NAMALWA (cell line): ENCODE measurements around the gene KCNK4.
A peak's percentile ranks its signal among the peaks of the same experiment; 100 is the strongest.
"Not testable (repeated sequence)": the region's sequence is repeated elsewhere in the genome, so short reads cannot be mapped to it uniquely, and the experiment has no call there.

Experiments
- DNase-seq: peaks from one replicate; pipeline ENCODE4 v3.0.0-alpha.2; 2015; ENCODE audit warnings: low spot score

Gene KCNK4

DNA sequence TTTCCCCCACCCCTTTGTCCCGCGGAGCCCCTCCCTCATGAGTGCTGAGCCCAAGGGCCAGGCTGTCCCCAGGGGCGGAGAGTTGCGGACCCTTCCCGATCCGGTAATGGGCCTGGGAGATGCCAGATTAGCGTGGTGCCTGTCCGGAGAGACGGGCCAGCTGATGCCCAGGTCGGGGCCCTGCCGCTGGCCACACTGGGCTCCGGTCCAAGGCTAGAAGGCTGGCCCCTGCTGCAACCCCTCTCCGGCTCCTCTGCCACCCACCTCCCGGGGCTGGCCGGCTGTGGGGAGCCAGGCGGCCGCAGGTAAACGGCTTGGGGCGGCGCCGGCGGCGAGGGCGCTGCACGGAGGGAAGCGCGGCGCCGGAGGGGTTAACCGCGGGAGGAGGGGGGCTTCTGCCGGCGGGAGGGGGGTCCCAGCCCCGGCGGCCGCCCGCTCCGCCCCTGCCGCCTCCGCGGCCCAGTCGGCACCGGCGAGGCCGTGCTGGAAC is at the start of gene KCNK4:
TSS of gene KCNK4 (plus strand) at position 41 of the 490 bp plus-strand sequence. CDS start 1,717 bp downstream, outside the sequence.
- DNase-seq: no peak

DNA sequence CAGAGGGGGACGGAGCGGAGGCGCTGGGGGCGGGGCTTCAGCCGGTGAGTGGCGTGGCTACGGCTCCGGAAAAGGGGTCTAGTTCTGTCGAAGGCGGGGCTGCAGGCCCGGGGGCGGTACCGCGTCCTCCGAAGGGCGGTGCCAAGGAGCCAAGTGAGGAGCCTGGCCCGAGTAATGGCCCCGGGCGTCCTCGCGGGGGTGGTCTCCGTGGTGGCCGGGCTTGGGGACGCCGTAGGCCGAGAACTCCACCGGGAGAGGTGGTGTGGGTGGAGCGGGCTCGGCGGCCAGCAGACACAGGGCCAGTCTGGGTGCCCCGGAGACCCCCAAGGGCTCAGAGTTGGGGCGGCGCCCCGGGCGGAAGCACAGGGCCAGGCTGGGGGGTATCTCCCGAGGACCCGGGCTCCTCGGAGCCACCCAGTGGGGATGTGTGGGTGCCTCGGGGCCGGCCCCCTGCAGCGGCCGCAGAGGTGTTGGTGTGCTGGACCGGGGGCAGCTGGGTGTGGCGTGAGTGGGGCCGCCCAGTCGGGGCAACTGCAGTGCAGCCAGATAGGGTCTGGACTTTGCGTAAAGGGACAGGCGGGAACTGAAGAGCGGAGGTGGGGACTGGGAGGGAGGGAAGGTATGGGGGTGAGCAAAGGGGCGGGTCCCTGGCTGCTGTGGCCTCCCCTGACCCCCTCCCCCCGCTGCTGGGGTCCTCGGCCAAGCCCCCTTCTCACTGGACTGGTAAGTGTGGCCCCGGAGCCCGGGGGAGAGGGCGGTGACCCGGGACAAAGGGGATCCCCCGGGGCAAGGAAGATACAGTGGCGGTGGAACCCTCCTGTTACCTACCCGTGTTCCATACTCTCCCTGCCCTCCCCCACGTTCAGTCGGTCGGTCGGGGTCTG is 49.4 kb upstream of the KCNK4 start:
- peak; percentile 64 for DNase-seq

DNA sequence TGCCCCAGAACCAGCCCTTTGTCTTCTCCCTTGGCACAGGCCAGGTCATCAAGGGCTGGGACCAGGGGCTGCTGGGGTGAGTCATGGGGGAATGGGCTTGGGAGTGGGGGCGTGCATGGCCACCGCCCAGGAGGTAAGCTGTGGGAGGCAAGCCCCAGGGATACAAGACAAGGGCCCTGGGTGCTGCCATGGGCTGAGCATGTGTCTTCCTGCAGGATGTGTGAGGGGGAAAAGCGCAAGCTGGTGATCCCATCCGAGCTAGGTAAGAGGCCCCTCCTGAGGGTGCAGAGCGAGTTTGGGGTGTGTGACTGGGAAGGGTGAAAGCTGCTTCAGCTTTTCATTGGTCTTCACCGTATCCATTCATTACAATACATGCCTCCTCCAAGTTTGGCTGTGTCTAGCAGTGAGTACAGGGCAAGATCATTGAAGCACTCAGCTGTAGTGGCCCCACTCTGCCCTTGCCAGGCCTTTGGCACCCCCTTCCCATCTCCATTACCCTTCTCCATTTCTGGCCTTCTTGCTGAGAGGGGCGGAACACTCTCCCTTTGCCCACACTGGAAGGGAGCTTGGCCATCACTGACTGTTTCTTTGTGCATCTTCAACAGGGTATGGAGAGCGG is 47.8 kb upstream of the KCNK4 start:
- no peak for DNase-seq

DNA sequence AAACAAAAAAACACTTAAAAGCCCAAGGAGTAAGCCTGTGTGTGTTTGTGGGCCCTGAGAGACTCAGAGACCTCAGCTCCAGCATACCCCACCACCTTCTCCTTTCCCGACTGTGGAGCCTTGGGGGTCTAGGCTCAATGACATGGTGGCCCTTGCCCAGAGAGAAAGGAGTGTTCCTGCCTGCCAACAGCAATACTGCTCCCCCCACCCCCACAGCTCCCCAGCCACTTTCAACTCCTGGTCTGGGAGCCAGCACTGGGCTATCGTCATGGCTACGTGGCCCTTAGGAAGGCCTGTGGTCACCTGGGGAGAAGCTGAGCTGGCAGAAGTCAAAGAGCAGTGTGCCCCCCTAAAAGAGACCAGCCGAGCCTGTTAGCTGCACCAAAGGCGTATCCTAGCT is 47.0 kb upstream of the KCNK4 start:
- no peak for DNase-seq

DNA sequence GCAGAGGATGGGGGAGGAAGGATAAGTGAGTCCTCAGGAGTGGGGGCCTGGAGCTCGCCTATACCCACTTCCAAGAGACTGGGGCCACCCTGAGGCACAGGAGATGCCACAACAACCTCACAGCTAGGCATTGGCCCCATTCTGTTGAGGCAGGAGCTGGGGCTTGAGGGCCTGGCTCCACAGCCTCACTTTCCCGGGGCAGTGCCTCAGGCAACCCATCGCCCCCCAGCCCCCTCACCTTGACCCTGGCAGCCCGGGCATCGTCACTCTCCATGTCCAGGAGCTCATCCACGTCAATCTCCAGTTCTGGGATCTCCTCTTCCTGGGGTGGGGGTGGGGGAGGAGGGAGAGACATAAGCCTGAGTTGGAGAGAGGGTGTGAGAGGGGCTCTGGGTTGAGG is 46.1 kb upstream of the KCNK4 start:
- DNase-seq: no peak

DNA sequence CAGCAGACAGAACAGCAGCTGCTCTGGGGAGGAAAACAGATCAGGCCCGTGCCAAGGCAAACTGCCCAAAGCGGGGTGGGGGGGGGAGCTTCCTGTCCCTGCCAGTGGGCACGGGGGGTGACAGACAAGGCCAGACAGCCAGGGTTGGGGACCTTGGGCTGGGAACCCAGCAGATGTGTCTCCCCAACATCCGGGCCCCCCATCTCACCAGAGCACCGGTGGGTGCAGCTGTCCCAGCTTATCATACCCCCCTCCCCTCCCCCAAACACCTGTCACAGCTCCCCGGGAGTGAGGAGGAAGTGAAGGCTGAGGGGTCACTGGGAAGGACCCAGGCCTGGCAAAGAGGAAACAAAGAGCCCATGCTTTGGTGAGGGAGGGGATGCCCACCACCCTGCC is 45.7 kb upstream of the KCNK4 start:
- peak; percentile 58 for DNase-seq

DNA sequence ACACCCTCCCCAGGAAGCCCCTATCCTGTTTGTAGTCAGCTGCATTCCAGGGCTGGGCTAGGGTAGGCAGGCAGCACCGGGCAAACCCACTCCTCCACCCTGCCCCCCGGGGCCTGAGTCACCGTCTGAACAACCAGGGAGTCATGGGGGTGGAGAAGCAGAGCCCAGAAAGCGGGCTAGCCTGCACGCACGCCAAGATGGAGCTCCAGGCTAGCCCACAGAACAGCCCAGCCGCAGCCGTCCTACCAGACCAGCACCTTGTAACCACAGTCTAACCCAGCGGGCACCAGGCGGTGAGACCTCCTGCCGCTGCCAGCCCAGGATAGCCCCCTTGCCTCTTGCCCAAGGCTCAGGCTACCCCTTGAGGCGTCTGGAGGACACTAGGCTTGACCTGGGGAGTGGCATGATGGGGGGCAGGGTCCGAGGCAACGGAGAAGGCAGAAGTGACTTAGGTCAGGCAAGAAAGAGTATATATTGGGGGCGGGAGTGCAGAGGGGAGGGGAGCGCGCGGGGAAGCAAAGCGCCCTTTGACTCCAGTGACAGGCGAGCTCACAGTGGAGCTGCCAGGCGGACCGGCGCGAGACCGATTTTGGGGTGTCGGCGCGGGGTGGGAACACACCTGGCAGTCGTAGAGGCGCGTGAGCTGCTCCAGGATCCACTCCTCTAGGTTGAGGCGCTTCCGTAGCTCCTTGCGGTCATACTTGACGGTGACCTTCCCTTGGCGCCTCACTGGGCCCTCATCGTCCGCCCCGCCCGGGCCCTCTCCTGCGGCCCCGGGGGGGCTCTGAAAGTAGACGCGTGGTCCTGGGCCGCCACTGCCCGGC is 45.1 kb upstream of the KCNK4 start:
- peak; percentile 77 for DNase-seq

DNA sequence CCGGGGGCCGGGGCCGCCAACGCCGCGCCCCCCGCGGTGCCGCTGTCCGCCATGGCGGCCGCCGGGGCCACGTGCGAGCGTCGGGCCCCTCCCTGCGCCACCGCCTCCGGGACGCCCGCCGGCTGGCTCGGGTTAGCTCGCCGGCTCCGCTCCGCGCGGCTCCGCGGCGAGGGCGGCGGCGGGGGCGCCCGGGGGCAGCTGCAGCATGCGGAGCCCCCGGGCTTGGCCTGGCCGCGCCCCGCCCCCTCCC is 44.6 kb upstream of the KCNK4 start:
- not testable (repeated sequence) for DNase-seq

DNA sequence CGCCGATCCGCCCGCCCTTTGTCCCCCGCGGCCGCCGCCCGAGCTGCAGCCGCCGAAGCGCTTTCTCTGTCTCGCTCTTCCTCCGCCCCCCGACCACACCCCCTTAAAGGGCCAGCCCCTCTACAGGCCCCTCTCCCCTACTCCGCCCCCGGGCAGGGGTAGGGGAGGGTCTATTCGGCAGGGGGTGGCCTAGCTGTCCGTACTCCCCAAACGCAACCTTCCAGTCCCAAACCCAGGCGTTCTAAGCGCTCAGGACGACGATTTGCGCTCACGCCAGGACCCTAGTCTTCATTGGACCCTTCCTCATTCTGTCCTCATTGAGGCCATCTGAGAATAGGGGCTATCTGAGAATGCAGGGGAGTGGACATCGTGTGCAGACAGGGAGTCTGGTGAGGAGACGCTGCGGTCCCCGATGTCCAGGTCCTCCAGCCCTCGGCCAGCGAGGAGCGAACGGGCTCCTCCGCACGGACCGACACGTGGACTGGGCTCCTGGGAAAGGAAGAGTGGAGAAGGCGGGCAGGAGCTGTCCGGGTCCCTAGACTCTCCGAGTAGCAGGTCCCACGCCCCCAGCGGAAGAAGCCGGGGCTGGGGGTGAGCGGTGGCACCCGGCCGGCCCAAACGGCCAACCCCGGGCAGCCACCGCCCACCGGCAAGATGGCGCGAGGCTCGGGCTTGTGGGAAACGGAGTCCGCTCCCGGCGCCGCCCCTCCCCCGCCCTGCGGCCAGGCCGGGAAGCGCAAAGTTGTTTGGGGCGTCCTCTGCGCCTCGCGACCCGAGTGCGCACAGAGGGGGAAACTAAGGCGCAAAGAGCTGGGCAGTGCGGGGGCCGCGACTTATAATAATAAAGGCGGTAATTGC is 44.0 kb upstream of the KCNK4 start, which contains the start of gene PPP1R14B:
TSS of gene PPP1R14B (minus strand) at position 73 of the 858 bp plus-strand sequence. CDS start 270 bp downstream, outside the sequence.
- peak; percentile 87 for DNase-seq

DNA sequence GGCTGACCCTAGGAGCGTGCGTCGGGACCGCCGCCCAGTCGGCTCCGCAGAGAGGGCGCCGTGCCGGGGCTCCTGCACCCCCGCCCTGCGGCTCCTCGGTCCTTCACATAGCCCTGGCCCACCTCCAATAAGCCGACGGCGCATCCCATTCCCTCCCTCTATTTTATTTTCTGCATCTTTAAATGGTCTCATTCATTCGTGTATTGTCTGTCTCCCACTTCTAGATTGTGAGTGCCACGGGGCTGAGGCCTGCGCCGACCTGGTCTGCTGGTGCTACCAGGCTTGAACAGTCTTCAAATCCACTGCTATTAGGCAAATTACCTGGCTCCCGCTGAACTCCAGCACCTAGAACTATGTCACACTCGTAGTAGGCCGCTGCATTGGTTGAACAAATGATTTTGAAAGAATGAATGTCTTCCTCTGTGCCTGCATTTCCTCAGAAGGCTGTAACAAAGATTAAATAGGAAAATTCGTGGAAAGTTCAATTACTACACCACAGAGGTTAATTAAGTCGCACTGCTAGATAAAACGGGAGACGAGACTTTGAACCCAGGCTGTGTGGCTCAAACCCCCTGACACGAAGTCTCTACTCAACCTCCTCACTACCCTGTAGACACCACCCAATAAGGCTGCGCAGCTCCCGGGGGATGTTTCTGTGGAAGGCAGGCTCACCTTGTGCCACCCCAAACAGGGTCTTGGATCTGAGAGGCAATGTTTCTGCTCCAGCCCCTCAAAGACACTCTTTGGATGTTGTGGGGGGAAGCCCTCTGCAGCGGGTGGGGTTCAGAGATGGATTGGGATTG is 43.2 kb upstream of the KCNK4 start:
- DNase-seq: no peak

DNA sequence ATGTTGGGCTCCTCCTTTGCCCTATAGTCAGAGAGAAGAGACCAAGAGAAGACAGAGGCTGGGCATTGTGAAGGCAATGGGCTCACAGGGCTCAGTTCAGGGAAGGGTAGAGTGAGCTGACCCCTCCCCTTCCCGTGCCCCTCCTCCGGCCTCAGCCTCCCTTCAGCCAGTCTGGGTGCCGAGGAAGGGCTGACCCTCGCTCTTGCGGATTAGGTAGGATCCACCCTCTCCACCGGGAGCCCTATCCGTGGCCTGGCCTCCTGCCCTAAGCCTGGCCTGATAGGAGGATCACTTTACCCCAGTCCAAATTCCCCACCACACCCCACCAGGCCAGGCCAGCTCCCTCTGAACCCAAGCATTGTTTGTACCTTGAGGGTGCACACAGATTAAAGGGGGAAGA is 42.5 kb upstream of the KCNK4 start:
- no peak for DNase-seq

DNA sequence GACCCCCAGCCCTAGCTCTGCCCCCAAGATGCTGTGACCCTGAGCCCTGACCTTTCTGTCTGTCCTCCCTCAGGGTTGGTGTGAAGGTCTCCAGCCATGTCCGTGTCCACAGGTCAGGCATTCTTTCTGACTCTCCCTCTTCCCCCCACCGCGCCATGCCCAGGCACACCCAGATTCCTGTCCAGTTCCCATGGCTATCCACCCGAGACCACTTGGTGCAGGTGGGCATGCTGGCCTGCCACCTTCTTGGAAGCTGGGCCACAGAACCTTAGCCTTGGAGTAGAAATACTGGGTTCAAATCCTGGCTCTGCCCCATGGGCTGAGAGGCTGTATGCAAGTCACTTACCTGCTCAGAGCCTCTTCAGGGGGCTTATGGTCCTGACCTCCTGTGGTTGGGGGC is 42.1 kb upstream of the KCNK4 start:
- DNase-seq: no peak

DNA sequence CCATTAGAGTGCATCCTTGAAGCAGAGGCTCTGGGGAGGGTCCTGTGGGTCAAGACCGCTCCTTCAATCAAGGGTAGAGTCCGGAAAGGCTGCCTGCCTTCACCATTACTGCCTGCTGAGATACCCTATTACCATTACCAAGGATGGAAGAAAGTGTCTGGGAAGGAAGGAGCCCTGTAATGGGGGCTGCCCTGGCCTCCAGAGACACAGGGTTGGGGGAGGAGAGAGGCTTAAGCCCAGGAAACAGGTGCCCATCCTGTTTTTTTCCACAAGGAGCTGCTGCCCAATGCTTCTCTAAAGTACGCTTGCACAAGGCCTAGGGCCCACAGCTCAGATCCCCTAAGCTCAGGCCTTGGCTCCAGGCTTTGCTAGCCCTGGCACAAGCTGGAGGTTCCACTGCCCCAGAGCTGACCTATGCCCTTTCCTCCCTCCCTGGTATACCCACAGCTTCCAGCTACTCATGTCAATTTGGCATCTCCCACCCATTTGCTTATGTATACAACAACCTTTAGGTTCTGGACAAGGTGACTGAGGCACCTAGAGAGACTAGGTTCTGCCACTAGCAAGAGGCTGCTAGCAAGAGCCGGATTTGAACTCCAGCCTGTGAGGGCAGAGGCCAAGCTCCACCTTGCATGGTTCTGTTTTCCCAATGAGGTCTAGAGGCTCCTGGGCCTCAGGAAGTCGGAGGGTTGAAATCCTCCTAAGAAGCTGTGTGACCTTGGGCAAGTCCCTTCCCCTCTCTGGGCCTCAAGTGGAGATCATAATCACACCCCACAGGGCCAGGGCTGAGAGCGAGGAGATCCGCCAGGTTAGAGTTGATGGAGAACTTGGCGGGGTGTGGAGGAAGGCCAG is 41.3 kb upstream of the KCNK4 start:
- DNase-seq: no peak

DNA sequence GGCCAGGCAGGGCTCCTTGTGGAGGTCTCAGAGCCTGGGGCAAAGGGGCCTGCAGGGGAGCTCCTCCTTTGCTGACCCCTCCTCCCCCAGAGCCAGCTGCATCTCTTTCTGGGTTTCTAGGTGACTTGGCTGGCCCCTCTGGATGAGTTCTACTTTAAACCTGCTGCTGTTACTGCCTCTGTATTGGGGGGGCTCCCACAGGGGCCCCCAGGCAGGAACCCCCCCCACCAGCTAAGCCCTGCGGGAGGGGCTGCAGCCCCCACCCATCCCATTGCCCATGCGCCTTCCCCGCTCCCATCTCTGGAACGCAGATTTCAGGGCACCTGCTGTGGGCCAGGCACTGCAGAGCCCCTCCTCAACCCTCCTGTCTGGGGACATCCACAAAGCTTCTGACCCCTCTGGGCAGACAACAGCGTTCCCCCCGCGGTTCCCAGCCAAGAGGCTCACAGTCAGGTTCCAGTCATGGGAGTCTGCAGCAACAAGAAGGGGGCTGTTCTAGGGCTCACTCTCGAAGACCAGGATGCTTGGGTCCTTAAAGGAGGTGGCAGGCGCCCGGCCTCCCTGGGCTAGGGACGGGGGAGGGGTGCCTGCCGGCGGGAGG is 40.6 kb upstream of the KCNK4 start:
- no peak for DNase-seq

DNA sequence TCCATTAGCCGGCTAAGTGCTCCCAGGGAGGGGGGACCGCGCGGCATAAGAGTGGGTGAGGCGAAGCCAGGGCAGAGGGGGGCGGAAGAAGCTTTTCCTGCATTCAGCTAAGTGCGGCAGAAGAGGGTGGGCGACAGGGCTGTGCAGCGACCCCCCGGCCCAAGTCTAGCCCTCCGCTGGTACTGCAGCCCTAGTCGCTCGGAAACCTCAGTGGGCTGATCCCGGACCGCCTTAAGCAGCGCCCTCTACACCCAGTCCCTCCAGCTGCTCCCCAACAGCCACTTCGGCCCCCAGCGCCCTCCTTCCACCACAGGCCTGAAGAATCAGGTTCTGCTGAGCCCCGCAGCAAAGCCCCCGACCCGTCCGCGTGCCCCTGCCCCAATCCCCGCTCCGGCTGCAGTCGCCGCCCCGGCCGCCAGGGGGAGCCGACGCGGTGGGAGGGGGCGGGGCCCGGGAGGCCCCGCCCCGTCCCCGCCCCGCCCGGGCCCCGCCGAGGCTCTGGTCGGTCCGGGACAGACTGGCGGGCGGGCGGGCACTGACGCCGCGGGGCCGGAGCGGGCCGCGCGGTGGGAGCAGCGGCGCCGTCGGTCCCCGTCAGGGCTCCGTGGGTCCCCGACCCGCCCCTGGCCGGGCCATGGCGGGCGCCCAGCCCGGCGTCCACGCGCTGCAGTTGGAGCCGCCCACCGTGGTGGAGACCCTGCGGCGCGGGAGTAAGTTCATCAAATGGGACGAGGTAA is 39.9 kb upstream of the KCNK4 start, which contains the start of gene PLCB3:
TSS of gene PLCB3 (plus strand) at position 515 of the 737 bp plus-strand sequence. CDS start at position 635, 120 bp downstream.
- DNase-seq: peak; percentile 68

DNA sequence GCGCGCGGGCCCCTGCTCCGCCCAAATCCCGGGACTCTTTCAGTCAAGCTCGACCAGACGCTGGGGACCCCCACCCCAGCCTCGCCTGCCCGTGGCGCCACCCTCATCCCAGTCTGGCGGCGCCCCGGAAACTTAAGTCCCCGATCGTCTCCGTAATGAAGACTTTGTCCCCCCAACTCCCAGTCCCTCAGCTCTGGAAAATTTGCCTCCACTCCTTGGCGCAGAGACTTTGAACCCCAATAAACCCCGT is 39.4 kb upstream of the KCNK4 start:
- no peak for DNase-seq

DNA sequence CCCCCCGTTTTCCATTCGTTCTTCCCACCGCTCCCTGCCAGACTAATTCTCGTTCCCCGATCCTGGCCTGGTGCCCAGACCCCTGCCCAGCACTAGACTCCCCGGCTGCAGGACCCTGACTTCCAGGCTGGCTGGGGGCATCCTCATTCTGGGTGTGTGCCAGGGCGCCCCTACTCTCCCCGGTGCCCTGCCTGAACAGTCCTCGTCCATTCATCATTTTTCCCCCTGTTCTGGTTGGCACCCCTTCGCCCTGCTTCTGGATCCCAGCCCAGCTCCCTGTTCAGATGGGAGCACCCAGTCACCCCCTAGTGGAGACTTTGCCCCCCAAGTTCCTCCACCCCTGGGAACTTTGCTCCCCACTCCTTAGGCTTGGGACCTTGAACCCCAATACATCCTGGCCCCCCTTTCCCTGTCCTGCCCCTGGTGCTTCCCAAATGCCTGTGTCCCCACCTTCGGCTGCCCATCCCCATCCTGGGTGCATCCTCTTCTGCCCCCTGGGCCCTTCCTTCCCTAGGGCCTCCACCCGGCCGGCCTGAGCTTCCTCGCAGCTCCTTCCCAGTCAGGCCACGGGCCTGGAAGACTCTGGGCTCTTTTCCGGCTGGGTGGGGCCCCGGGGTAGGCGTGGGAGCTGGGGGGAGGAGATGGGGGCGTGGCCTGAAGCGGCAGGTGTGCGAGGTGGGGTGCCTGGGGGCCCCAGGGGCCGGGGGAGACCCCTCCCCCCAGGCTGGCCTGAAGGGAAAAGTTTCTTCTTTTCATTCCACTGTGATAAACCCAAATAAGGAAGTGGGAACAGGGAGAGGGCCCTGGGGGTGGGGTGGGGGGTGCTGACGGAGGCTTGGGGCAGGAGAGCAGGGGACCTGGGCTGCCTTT is 38.9 kb upstream of the KCNK4 start:
- DNase-seq: no peak

DNA sequence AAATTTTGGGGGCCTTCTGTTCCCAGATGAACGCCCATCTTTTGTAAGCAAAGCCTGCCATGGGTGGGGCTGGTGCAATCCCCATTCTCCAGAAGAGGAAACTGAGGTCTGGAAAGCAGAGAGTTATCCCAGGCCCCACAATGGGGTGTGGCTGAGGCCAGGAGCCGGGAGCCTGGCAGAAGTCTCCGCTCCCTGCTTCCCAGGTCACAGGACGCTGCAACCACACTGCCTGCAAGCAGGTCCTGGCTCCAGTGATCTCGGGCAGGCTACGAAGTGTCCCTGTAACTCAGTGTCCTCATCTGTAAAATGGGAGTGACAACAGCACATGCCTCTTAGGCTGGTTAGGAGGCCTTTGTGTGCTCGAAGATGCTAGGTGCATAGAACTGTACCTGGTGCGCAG is 38.1 kb upstream of the KCNK4 start:
- no peak for DNase-seq
